HCT116 (cell line): ENCODE results near the gene NRP1. TPM values are rescaled to one million over a fixed set of nuclear protein-coding genes. Genes with fewer than 3 reads are reported as not detected.

Experiments
- ATAC-seq: fragments of 200-7000 bp; cut with Tn5 transposase; 2 replicates; pipeline ENCODE4 v1.9.1; 2020; ENCODE audit warnings: mild to moderate bottlenecking, moderate library complexity
- BruUV-seq: library from RNA; stranded (reverse); fragments of 400-500 nt; replicated peaks from 2 replicates; lab custom pipeline; 2021; lab: Mats Ljungman, UMichigan
- CTCF ChIA-PET: fragments of 300-600 bp; sonication (Branson Sonifier 250); formaldehyde crosslinking; loops from one replicate; lab custom pipeline; 2021; ENCODE audit warnings: antibody characterized with exemption; lab: Charles Lee
- POLR2A ChIA-PET: fragments of 300-600, 350-600 bp; sonication (Branson Sonifier 250); formaldehyde crosslinking; loops from one replicate; lab custom pipeline; 2021; ENCODE audit warnings: antibody characterized with exemption; lab: Charles Lee
- RAD21 ChIA-PET, 2 experiments: fragments of 300-600 bp; sonication (Branson Sonifier 250); formaldehyde crosslinking; loops; one replicate each; lab custom pipeline; 2023; ENCODE audit warnings: low total read pairs in 2 of 2; ENCODE audit not compliant: uncharacterized antibody in 2 of 2, unreplicated experiment in 2 of 2, low non-redundant PET in 1 of 2; lab: Charles Lee
- DNase-seq: peaks from one replicate; pipeline ENCODE4 v3.0.0-alpha.2; 2010; ENCODE audit warnings: low read depth, low spot score
- H2AFZ ChIP-seq: fragments of 200-600 bp; shearing (Covaris generic), sonication (generic); 2 replicates; pipeline ENCODE4 v1.6.1; 2017; ENCODE audit warnings: low read depth, mixed run types, mixed read lengths, antibody characterized with exemption, low read length; ENCODE audit not compliant: poor library complexity, severe bottlenecking
- H3K27ac ChIP-seq: 2 replicates; pipeline ENCODE4 v1.5.1; 2012; ENCODE audit warnings: low read depth, low read length
- H3K27me3 ChIP-seq: fragments of 200-600 bp; sonication (generic); 2 replicates; pipeline ENCODE4 v1.6.1; 2016; ENCODE audit warnings: mixed run types, low read length, mixed read lengths; ENCODE audit not compliant: insufficient read depth
- H3K36me3 ChIP-seq, 2 experiments: fragments of 200-500 bp in 1 of 2; fragments of 200-600 bp in 1 of 2; sonication (Bioruptor generic) in 1 of 2; sonication (generic) in 1 of 2; 2 replicates each; pipeline versions ENCODE4 v1.5.1 to v1.6.1; 2014 to 2016; ENCODE audit warnings: low read length in 2 of 2, inconsistent platforms in 1 of 2, mixed read lengths in 1 of 2, mixed run types in 1 of 2; ENCODE audit not compliant: insufficient read depth in 2 of 2, control insufficient read depth in 1 of 2
- H3K4me1 ChIP-seq, 2 experiments: fragments of 200-600 bp in 1 of 2; sonication (generic) in 1 of 2; 2 replicates each; pipeline versions ENCODE4 v1.5.1 to v1.6.1; 2012 to 2017; ENCODE audit warnings: low read length in 2 of 2, inconsistent platforms in 1 of 2, mild to moderate bottlenecking in 1 of 2, mixed read lengths in 1 of 2, mixed run types in 1 of 2, moderate library complexity in 1 of 2; ENCODE audit not compliant: insufficient read depth in 2 of 2, control insufficient read depth in 1 of 2
- H3K4me2 ChIP-seq: fragments of 200-600 bp; sonication (generic); 2 replicates; pipeline ENCODE4 v1.6.1; 2017; ENCODE audit warnings: mixed run types, low read length, mixed read lengths
- H3K4me3 ChIP-seq, 2 experiments: fragments of 200-600 bp in 1 of 2; sonication (generic) in 1 of 2; replicated peaks in 1 of 2; 2 replicates each; pipeline ENCODE4 v1.5.1; 2011 to 2016; ENCODE audit warnings: low read length in 2 of 2, control low read depth in 1 of 2, low read depth in 1 of 2, mild to moderate bottlenecking in 1 of 2, mixed read lengths in 1 of 2, mixed run types in 1 of 2
- H3K79me2 ChIP-seq: fragments of 200-600 bp; sonication (generic); 2 replicates; pipeline ENCODE4 v1.6.1; 2017; ENCODE audit warnings: mild to moderate bottlenecking, mixed run types, low read length, moderate library complexity, mixed read lengths; ENCODE audit not compliant: insufficient read depth
- H3K9ac ChIP-seq: fragments of 200-600 bp; sonication (generic); 2 replicates; pipeline ENCODE4 v1.6.1; 2016; ENCODE audit warnings: low read length, mixed read lengths
- H3K9me2 ChIP-seq: fragments of 200-600 bp; sonication (generic), shearing (Covaris generic); 2 replicates; pipeline ENCODE4 v1.6.1; 2017; ENCODE audit warnings: mixed run types, mild to moderate bottlenecking, moderate library complexity; ENCODE audit not compliant: insufficient read depth
- H3K9me3 ChIP-seq, 2 experiments: fragments of 200-500 bp in 1 of 2; fragments of 200-600 bp in 1 of 2; sonication (Bioruptor generic) in 1 of 2; sonication (generic) in 1 of 2; 2 replicates each; pipeline ENCODE4 v1.6.1; 2014 to 2017; ENCODE audit warnings: low read length in 2 of 2, mixed read lengths in 2 of 2, inconsistent platforms in 1 of 2, low read depth in 1 of 2, mild to moderate bottlenecking in 1 of 2, mixed run types in 1 of 2, moderate library complexity in 1 of 2; ENCODE audit not compliant: control insufficient read depth in 1 of 2, insufficient read depth in 1 of 2
- H4K20me1 ChIP-seq: fragments of 200-600 bp; sonication (generic), shearing (Covaris generic); 2 replicates; pipeline ENCODE4 v1.6.1; 2017; ENCODE audit warnings: mixed run types, mild to moderate bottlenecking, moderate library complexity; ENCODE audit not compliant: insufficient read depth
- ELF1 ChIP-seq: IDR thresholded peaks from 2 replicates; pipeline ENCODE4 v1.6.1; 2012; ENCODE audit warnings: low read depth, borderline replicate concordance
- EZH2 ChIP-seq: fragments of 200-600 bp; sonication (generic); IDR thresholded peaks from 2 replicates; pipeline ENCODE4 v1.6.1; 2017; ENCODE audit warnings: antibody characterized with exemption, mixed run types
- FOSL1 ChIP-seq: IDR thresholded peaks from 2 replicates; pipeline ENCODE4 v1.6.1; 2012; ENCODE audit warnings: low read depth
- POLR2AphosphoS5 ChIP-seq: IDR thresholded peaks from 2 replicates; pipeline ENCODE4 v1.6.1; 2011; ENCODE audit warnings: mild to moderate bottlenecking, low read depth, low read length, moderate library complexity
- SIN3A ChIP-seq: IDR thresholded peaks from 2 replicates; pipeline ENCODE4 v1.6.1; 2012; ENCODE audit warnings: low read depth
- SP1 ChIP-seq: IDR thresholded peaks from 2 replicates; pipeline ENCODE4 v1.6.1; 2012; ENCODE audit warnings: low read depth
- TCF7L2 ChIP-seq: IDR thresholded peaks from 2 replicates; pipeline ENCODE4 v1.7.0; 2011; ENCODE audit warnings: borderline replicate concordance, inconsistent platforms; ENCODE audit not compliant: insufficient read depth, insufficient read length; ENCODE audit errors: extremely low read depth
- YY1 ChIP-seq: IDR thresholded peaks from 2 replicates; pipeline ENCODE4 v1.6.1; 2011; ENCODE audit warnings: low read length, low read depth, moderate library complexity, mild to moderate bottlenecking; ENCODE audit not compliant: insufficient replicate concordance; ENCODE audit errors: extremely low read depth
- ZFX ChIP-seq: fragments of 450-650 bp; IDR thresholded peaks from 2 replicates; pipeline ENCODE4 v1.6.1; 2017
- ZNF274 ChIP-seq: fragments of 200-500 bp; sonication (Bioruptor generic); IDR thresholded peaks from 2 replicates; pipeline ENCODE4 v1.6.1; 2014; ENCODE audit warnings: mild to moderate bottlenecking, low read depth, low read length, inconsistent platforms
- intact Hi-C: fragments of 100-400 bp; cut with micrococcal nuclease; formaldehyde crosslinking; loops from 2 replicates; pipeline ENCODE4 v1.10.0; 2022
- total RNA-seq: library from RNA; stranded (reverse); gene quantifications from one replicate; pipeline ENCODE4 v1.2.1, GENCODE V29; 2021; ENCODE audit not compliant: unreplicated experiment
- TF ChIP-seq, protein P1 (sequence below): IDR thresholded peaks from 2 replicates; pipeline ENCODE4 v1.6.1; 2012
- TF ChIP-seq, protein P2 (sequence below), 3 experiments: fragments of 200-600 bp in 1 of 3; sonication (generic) in 1 of 3; IDR thresholded peaks in 2 of 3; conservative IDR thresholded peaks in 1 of 3; 2 replicates each; pipeline ENCODE4 v1.5.1; 2012 to 2017; ENCODE audit warnings: low read depth in 2 of 3, low read length in 2 of 3, antibody characterized with exemption in 1 of 3, borderline replicate concordance in 1 of 3, control low read depth in 1 of 3, mild to moderate bottlenecking in 1 of 3, mixed read lengths in 1 of 3, mixed run types in 1 of 3, moderate library complexity in 1 of 3; ENCODE audit not compliant: insufficient read depth in 1 of 3

The NRP1 gene
- total RNA-seq, 1 experiment from 2014 or later = 3.8 TPM

GRCh38 chr10:33352615-33353014 is 18.1 kb upstream of the NRP1 start:
- no peak for ATAC-seq
- Histone ChIP-seq H3K27me3 (no peaks in the 10 kb centered on the region), H4K20me1 (no peaks in the 10 kb centered on the region), H3K9me3 (no peaks in the 10 kb centered on the region), H3K9ac (no peak overlapping the region), H3K79me2 (no peaks in the 10 kb centered on the region), H3K4me3 (no peak overlapping the region), H3K27ac (no peak overlapping the region), H2AFZ (no peak overlapping the region), H3K36me3 (no peaks in the 10 kb centered on the region), H3K4me2 (no peak overlapping the region), H3K9me2 (no peaks in the 10 kb centered on the region; the same call in 1 of the 2 replicates), H3K4me1 (peaks cover 0 to 9% of the 10 kb centered on the region in 2 experiments; a peak in 2 of 4 replicates)
- TF ChIP-seq ZFX (no peak), FOSL1 (no peak), POLR2AphosphoS5 (no peak), ELF1 (no peak), SIN3A (no peak)
- TF ChIP-seq, protein P1, sequence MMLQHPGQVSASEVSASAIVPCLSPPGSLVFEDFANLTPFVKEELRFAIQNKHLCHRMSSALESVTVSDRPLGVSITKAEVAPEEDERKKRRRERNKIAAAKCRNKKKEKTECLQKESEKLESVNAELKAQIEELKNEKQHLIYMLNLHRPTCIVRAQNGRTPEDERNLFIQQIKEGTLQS = no peak
- no TSS peak for BruUV-seq
- POLR2A ChIA-PET = no interaction called here
- CTCF ChIA-PET = no interaction called here
- RAD21 ChIA-PET = no interaction called here
- no peak for DNase-seq
- intact Hi-C loops = no loop called here

DNA sequence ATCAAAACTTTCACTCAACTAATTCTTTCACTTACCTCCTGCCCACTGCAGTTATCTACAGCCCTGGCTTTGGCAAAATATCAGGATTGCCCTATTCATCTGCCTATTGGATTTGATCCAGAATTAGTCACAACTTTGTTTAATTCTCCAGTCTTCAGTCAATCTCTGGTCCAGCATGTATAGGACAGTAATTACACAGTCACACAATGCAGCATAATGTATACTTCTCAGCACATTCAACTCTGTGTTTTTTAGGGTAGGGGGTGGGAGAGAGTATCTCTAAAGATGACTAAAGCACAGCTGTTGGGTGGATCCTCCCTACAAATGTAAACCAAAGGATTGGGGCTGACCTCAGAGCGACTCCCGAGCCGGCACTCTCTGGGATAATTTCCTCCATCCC is 17.7 kb upstream of the NRP1 start:
- ChIA-PET POLR2A (no interaction called here), RAD21 (no interaction called here), CTCF (no interaction called here)
- Histone ChIP-seq H3K4me1 (peaks cover 0 to 9% of the 10 kb centered on the region in 2 experiments; a peak in 2 of 4 replicates), H3K9me2 (no peaks in the 10 kb centered on the region; the same call in 1 of the 2 replicates), H3K4me3 (no peak overlapping the region), H3K4me2 (no peak overlapping the region), H3K79me2 (no peaks in the 10 kb centered on the region), H3K27ac (no peak overlapping the region), H2AFZ (no peak overlapping the region), H3K9ac (no peak overlapping the region), H3K27me3 (no peaks in the 10 kb centered on the region), H4K20me1 (no peaks in the 10 kb centered on the region), H3K36me3 (no peaks in the 10 kb centered on the region), H3K9me3 (no peaks in the 10 kb centered on the region)
- no TSS peak for BruUV-seq
- TF ChIP-seq TCF7L2 = no peak
- TF ChIP-seq YY1 = no peak
- TF ChIP-seq ZNF274 = no peak
- TF ChIP-seq, protein P2, sequence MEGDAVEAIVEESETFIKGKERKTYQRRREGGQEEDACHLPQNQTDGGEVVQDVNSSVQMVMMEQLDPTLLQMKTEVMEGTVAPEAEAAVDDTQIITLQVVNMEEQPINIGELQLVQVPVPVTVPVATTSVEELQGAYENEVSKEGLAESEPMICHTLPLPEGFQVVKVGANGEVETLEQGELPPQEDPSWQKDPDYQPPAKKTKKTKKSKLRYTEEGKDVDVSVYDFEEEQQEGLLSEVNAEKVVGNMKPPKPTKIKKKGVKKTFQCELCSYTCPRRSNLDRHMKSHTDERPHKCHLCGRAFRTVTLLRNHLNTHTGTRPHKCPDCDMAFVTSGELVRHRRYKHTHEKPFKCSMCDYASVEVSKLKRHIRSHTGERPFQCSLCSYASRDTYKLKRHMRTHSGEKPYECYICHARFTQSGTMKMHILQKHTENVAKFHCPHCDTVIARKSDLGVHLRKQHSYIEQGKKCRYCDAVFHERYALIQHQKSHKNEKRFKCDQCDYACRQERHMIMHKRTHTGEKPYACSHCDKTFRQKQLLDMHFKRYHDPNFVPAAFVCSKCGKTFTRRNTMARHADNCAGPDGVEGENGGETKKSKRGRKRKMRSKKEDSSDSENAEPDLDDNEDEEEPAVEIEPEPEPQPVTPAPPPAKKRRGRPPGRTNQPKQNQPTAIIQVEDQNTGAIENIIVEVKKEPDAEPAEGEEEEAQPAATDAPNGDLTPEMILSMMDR (IDR thresholded peaks at IDR 0.05 in 2 of 3, conservative IDR thresholded peaks at IDR 0.05 in 1 of 3; ENCODE audit: borderline replicate concordance in 1 of 3, insufficient read depth in 1 of 3, low read depth in 2 of 3, low read length in 2 of 3) = no peak
- TF ChIP-seq EZH2 = no peak
- TF ChIP-seq SP1 = no peak
- ATAC-seq (no peak), DNase-seq (no peak)
- intact Hi-C loops = no loop called here
